Activated naive CD4-positive, alpha-beta T cell treated with anti-CD3 and anti-CD28 coated beads, Interleukin-2, amount 50 U/mL, for 72 hours (primary cell): ENCODE measurements around the gene TXNRD1. TPM values are rescaled to one million over a fixed set of nuclear protein-coding genes. Genes with fewer than 3 reads are reported as not detected.
A peak's percentile ranks its signal among the peaks of the same experiment; 100 is the strongest.
"Not testable (repeated sequence)": the region's sequence is repeated elsewhere in the genome, so short reads cannot be mapped to it uniquely, and the experiment has no call there.

ENCODE experiments used
- ATAC-seq, 2 donors: fragments of 150-1000 bp; cut with Tn5 transposase; 2 replicates each; pipeline ENCODE4 v1.10.0; 2021; ENCODE audit warnings: mild to moderate bottlenecking in 2 of 2, moderate library complexity in 2 of 2
- DNase-seq, 2 donors: peaks; one replicate each; pipeline ENCODE4 v3.0.0; 2021 to 2022; ENCODE audit warnings: low spot score in 2 of 2
- H3K27ac Mint-ChIP-seq, 2 donors: one replicate each; pipeline ENCODE4 v1.8.0; 2022; ENCODE audit warnings: mild to moderate bottlenecking in 2 of 2, mixed read lengths in 2 of 2
- H3K36me3 Mint-ChIP-seq, 2 donors: one replicate each; pipeline ENCODE4 v1.8.0; 2022; ENCODE audit warnings: mixed read lengths in 2 of 2
- H3K9me3 Mint-ChIP-seq, 2 donors: one replicate each; pipeline ENCODE4 v1.8.0; 2022; ENCODE audit warnings: mixed read lengths in 2 of 2
- total RNA-seq, 2 donors: library from RNA; stranded (reverse); gene quantifications; one replicate each; pipeline ENCODE4 v1.2.3, GENCODE V29; 2022

Gene TXNRD1
- total RNA-seq, 2 donors from 2014 or later = 86.4 to 160 TPM

DNA sequence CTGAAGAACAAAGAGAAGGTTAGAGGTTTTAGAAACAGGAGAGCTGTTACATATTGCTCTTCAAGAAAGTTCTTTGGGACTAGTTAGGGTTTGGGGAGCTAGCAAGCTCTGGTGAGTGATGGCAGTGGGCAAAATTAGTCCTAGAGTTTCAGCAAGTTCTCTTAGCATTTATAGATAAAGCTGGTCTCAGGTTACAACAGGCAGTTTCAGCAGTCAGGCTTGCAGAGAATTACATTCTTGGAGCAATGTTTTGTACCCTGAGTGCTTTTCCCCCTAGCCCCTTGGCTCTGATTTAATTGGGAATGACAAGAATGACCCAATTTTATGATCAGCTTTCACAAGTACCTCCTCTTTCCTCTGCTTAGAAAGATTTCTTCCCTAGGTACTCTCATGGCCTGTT lies 66.5 kb downstream of the TXNRD1 start:
- no peak for DNase-seq
- Mint-ChIP-seq H3K9me3 (peaks cover 0 to 5% of the 10 kb centered on the region in 2 donors), H3K36me3 (peaks cover 3 to 4% of the 10 kb centered on the region in 2 donors), H3K27ac (no peak overlapping the region)
- ATAC-seq = no peak

GRCh38 chr12:104285740-104286515 lies 70.3 kb downstream of the TXNRD1 start:
- ATAC-seq (peak in 1 of 2 donors; percentile 17), DNase-seq (no peak)
- H3K27ac Mint-ChIP-seq = peak overlapping the region; percentile 97 to 99
- peaks cover 24 to 29% of the 10 kb centered on the region in 2 donors for H3K36me3 Mint-ChIP-seq
- H3K9me3 Mint-ChIP-seq = no peaks in the 10 kb centered on the region

DNA sequence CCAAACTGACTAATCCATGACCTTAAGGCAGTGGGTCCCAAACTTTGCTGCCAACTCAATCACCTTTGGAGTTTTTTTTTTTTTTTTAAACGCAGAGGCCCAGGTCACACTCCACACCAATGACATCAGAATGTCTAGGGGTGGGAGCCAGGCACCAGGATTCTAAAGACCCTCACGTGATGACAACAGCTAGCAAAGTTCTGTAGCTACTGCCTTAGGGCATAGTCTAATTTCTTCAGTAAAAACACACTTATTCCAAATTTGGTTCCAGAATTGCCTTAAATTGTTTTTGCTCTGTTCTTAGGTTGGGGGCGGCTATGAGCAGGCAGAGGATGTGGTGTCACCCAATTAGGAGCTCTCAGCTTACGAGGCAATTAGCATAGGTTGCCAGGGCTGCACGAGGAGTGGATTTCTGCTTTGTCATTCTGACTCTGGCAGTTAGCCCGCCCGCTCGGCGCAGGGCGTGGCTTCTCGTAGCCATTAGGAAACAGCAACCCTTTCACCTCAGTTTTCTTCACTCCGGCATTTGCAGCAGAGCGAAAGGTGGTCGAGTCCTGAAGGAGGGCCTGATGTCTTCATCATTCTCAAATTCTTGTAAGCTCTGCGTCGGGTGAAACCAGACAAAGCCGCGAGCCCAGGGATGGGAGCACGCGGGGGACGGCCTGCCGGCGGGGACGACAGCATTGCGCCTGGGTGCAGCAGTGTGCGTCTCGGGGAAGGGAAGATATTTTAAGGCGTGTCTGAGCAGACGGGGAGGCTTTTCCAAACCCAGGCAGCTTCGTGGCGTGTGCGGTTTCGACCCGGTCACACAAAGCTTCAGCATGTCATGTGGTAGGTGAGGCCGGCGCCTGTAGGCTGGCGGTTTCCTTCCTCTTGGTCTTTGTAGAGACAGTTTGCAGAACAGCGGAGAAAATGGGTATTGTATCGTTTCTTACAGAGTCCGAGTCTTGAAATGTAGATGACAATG lies 71.2 kb downstream of the TXNRD1 start:
- Mint-ChIP-seq H3K9me3 (no peaks in the 10 kb centered on the region), H3K27ac (peak overlapping the region; percentile 97 to 99), H3K36me3 (peaks cover 24 to 29% of the 10 kb centered on the region in 2 donors)
- DNase-seq (peak; percentile 83 to 89), ATAC-seq (peak; percentile 83 to 91)

GRCh38 chr12:104288635-104289274 lies 73.2 kb downstream of the TXNRD1 start:
- Mint-ChIP-seq H3K9me3 (no peaks in the 10 kb centered on the region), H3K36me3 (peaks cover 41 to 42% of the 10 kb centered on the region in 2 donors), H3K27ac (peak overlapping the region; percentile 97 to 99)
- ATAC-seq = peak; percentile 69 to 77
- peak; percentile 84 to 85 for DNase-seq

GRCh38 chr12:104290320-104290719 lies 74.7 kb downstream of the TXNRD1 start:
- Mint-ChIP-seq H3K27ac (no peak overlapping the region), H3K9me3 (no peaks in the 10 kb centered on the region), H3K36me3 (peaks cover 44 to 45% of the 10 kb centered on the region in 2 donors)
- no peak for ATAC-seq
- no peak for DNase-seq

- DNase-seq (no peak), ATAC-seq (no peak)
- H3K9me3 Mint-ChIP-seq = no peaks in the 10 kb centered on the region
- H3K27ac Mint-ChIP-seq = no peak overlapping the region
- H3K36me3 Mint-ChIP-seq = peaks cover 49 to 50% of the 10 kb centered on the region in 2 donors
Measured at GRCh38 chr12:104290855-104291254, 75.3 kb downstream of the TXNRD1 start.

DNA sequence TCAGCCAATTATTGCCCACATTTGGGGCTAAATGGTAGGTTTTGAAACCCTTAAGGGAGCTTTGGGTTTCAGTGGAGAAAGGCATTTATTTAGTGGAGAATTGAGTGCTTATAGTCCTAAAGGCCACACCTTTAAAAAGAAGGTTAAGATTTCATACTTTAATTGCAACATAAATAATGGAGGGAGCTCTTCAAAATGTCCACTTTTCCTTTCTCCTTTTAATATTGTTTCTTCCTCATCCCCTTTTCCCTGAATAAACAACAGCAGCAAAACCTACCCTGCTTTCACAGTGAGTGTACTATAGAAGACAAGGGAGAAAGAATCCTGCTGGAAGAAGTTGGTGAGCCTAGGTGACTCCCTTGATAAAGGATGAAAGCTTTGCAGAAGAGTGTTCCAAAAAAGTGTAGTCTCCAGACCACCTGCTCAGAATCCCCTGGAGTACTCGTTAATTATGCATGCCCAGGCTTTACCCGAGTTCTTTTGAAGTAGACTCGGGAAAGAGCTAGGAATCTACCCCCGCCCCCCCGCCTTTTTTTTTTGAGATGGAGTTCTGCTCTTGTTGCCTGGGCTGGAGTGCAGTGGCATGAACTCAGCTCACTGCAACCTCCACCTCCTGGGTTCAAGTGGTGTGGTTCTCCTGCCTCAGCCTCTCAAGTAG lies 76.4 kb downstream of the TXNRD1 start:
- peaks cover 46 to 47% of the 10 kb centered on the region in 2 donors for H3K36me3 Mint-ChIP-seq
- ATAC-seq (no peak), DNase-seq (no peak)
- H3K27ac Mint-ChIP-seq = peak overlapping the region; percentile 9 to 78
- H3K9me3 Mint-ChIP-seq = no peaks in the 10 kb centered on the region

DNA sequence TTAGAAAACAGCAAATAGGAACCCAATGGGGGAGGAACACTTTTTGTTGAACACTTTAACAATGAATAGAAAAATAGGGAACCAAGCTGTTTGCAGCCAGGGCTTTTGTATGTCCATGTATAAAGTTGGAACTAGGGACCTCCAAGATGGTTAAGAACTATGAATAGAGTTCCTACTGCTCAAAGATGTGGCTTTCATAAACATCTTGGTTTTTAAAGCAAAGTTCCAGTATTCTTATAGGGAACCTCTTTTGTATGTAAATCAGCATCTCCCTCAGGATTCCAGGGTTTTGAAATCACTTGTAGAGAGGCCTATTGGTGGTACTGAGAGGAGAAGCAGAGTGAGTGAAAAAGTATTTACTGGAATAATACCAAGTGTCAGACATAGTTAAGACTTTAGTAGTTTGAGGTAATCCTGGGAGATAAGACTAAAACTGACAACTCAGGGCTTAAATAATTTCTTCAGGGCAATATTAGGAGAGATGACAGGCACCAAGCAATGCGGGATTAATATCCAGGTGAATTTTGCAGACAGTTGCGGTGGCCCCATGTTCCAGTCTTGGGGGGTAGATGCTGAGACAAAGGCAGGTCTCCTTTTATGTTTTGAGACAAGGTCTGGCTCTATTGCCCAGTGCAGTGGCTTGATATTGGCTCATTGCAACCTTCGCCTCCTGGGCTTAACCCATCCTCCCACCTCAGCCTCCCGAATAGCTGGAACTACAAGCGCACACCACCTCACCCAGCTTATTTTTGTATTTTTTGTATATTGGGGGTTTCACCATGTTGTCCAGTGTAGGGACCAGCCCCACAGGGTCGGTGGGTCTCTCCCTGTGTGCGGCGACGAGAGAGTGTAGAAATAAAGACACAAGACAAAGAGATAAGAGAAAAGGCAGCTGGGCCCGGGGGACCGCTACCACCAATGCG lies 77.6 kb downstream of the TXNRD1 start:
- H3K27ac Mint-ChIP-seq = peak overlapping the region; percentile 78 to 81
- ATAC-seq (no peak), DNase-seq (no peak)
- no peaks in the 10 kb centered on the region for H3K9me3 Mint-ChIP-seq
- H3K36me3 Mint-ChIP-seq = peaks cover 35 to 36% of the 10 kb centered on the region in 2 donors

DNA sequence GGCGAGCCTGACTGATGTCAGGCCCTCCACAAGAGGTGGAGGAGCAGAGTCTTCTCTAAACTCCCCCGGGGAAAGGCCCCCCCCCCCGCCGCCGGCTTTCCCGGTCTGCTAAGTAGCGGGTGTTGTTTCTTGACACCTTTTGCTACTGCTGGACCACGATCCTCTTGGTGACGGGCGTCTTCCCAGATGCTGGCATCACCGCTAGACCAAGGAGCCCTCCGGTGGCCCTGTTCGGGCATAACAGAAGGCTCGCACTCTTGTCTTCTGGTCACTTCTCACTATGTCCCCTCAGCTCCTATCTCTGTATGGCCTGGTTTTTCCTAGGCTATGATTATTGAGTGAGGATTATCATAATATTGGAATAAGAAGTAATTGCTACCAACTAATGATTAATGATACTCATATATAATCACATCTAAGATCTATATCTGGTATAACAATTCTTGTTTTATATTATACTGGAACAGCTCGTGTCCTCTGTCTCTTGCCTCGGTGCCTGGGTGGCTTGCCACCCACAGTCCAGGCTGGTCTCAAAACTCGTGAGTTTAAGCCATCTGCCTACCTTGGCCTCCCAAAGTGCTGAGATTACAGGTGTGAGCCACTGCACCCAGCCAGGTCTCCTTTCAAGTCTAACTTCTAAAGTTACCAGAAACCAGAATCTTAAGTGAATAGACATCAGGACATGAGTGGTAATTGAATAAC lies 78.7 kb downstream of the TXNRD1 start:
- H3K36me3 Mint-ChIP-seq = peaks cover 23 to 25% of the 10 kb centered on the region in 2 donors
- ATAC-seq = not testable (repeated sequence)

GRCh38 chr12:104294927-104295668 lies 79.5 kb downstream of the TXNRD1 start:
- ATAC-seq = no peak
- Mint-ChIP-seq H3K27ac (peak overlapping the region in 1 of 2 donors; percentile 78), H3K9me3 (no peaks in the 10 kb centered on the region), H3K36me3 (peaks cover 24 to 25% of the 10 kb centered on the region in 2 donors)
- DNase-seq = no peak

More for the DNA sequence above, 78.7 kb downstream of the TXNRD1 start:
- not testable (repeated sequence) for H3K9me3 Mint-ChIP-seq, DNase-seq
- H3K27ac Mint-ChIP-seq = peak overlapping the region in 1 of 2 donors; percentile 78

GRCh38 chr12:104295954-104296353 lies 80.4 kb downstream of the TXNRD1 start:
- Mint-ChIP-seq H3K9me3 (no peaks in the 10 kb centered on the region), H3K27ac (no peak overlapping the region)

DNA sequence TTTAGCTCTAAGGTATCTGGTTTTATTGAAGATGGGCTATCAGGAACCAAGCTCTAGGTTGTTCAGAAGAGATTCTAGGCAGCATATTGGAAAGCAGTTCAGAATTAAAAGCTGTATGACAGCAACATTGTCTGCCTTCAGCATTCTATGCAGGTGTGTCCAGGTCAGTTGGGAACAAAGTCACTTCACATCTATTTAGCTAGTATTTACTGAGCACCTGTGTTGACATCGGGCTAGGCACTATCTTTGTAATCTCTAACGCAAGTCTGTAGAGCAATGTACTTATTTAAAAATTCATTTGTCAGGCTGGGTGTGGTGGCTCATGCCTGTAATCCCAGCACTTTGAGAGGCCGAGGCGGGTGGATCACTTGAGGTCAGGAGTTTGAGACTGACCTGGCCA lies 81.1 kb downstream of the TXNRD1 start:
- H3K27ac Mint-ChIP-seq = no peak overlapping the region
- peaks cover 25% of the 10 kb centered on the region in 2 donors for H3K36me3 Mint-ChIP-seq
- ATAC-seq (no peak), DNase-seq (no peak)
- no peaks in the 10 kb centered on the region for H3K9me3 Mint-ChIP-seq

More at GRCh38 chr12:104295954-104296353, 80.4 kb downstream of the TXNRD1 start:
- H3K36me3 Mint-ChIP-seq = peaks cover 25% of the 10 kb centered on the region in 2 donors
- DNase-seq (no peak), ATAC-seq (no peak)

DNA sequence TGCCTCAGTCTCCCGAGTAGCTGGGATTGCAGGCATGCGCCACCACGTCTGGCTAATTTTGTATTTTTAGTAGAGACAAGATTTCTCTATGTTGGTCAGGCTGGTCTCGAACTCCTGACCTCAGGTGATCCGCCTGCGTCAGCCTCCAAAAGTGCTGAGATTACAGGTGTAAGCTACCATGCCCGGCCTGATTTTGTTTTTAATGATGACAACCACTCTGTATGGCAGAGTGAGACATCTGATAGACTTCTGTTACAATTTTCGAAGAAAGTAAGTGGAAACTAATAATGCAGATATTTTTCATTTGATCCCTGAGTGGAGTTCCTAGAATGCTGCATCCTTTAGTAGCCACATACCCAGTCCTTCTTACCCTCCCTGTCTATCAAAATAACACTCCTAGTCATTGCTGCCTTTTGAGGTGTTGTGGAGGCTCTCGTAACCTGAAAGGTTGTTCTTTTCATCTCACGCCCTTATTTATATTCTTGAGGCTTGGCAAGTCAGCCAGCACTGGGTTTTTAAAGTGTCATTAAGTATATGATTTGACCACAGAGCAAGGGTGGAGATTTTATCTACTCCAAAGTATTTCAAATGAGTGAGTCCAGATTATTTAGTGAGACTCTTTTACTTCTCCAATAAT lies 82.0 kb downstream of the TXNRD1 start:
- Mint-ChIP-seq H3K27ac (no peak overlapping the region), H3K9me3 (no peaks in the 10 kb centered on the region), H3K36me3 (peaks cover 18 to 25% of the 10 kb centered on the region in 2 donors)
- ATAC-seq (no peak), DNase-seq (no peak)
